GM12878 (cell line): ENCODE data around the gene UST. TPM values are rescaled to one million over a fixed set of nuclear protein-coding genes. Genes with fewer than 3 reads are reported as not detected.

ENCODE experiments used
- ATAC-seq: fragments of 200-7000 bp; cut with Tn5 transposase; 3 replicates; pipeline ENCODE4 v1.9.1; 2020; ENCODE audit warnings: mild to moderate bottlenecking, moderate library complexity
- BruUV-seq: library from RNA; stranded (reverse); fragments of 400-500 nt; replicated peaks from 2 replicates; lab custom pipeline; 2021; lab: Mats Ljungman, UMichigan
- CTCF ChIA-PET: fragments of 300-600 bp; sonication (Branson Sonifier 250); formaldehyde crosslinking; extraction: SDS; loops from one replicate; lab custom pipeline; 2021; ENCODE audit warnings: inconsistent platforms; lab: Yijun Ruan, JAX
- POLR2A ChIA-PET: fragments of 350-600 bp; formaldehyde crosslinking; extraction: SDS; loops from one replicate; lab custom pipeline; 2021; ENCODE audit warnings: inconsistent platforms; lab: Charles Lee
- RAD21 ChIA-PET: fragments of 300-600 bp; sonication (Branson Sonifier 250); formaldehyde crosslinking; loops from one replicate; lab custom pipeline; 2023; ENCODE audit warnings: antibody characterized with exemption; ENCODE audit not compliant: unreplicated experiment; lab: Charles Lee
- SMC1A ChIA-PET: fragments of 300-600 bp; sonication (Branson Sonifier 250); formaldehyde crosslinking; loops from one replicate; lab custom pipeline; 2023; ENCODE audit not compliant: unreplicated experiment, uncharacterized antibody; lab: Charles Lee
- DNase-seq: peaks from one replicate; pipeline ENCODE4 v3.0.0-alpha.2; 2011; ENCODE audit warnings: low read depth, low spot score
- FAIRE-seq: peaks from 3 replicates; lab custom pipeline; 2011; peaks lifted over from hg19 to GRCh38; lab: Jason Lieb, UNC
- H2AFZ ChIP-seq: 2 replicates; pipeline ENCODE4 v1.6.0; 2011; ENCODE audit warnings: low read depth, low read length, control low read depth; ENCODE audit not compliant: control insufficient read depth
- H3K27ac ChIP-seq: 2 replicates; pipeline ENCODE4 v1.5.1; 2011; ENCODE audit warnings: control low read depth; ENCODE audit not compliant: control insufficient read depth, insufficient read depth
- H3K27me3 ChIP-seq, 2 experiments: replicated peaks in 1 of 2; 2 replicates each; pipeline versions ENCODE4 v1.6.0 to v1.6.1; 2011; ENCODE audit warnings: low read length in 1 of 2; ENCODE audit not compliant: control insufficient read depth in 2 of 2, insufficient read depth in 2 of 2
- H3K36me3 ChIP-seq, 2 experiments: 2 replicates each; pipeline ENCODE4 v1.5.1; 2011; ENCODE audit warnings: low read length in 1 of 2; ENCODE audit not compliant: control insufficient read depth in 2 of 2, insufficient read depth in 2 of 2
- H3K4me1 ChIP-seq: 2 replicates; pipeline ENCODE4 v1.6.1; 2011; ENCODE audit warnings: mild to moderate bottlenecking, low read length, moderate library complexity, mixed read lengths; ENCODE audit not compliant: control insufficient read depth, insufficient read depth
- H3K4me2 ChIP-seq: 2 replicates; pipeline ENCODE4 v1.6.0; 2011; ENCODE audit warnings: control low read depth; ENCODE audit not compliant: control insufficient read depth, insufficient read depth
- H3K4me3 ChIP-seq: fragments of 200-600 bp; sonication (generic); 2 replicates; pipeline ENCODE4 v1.5.1; 2016
- H3K79me2 ChIP-seq: 2 replicates; pipeline ENCODE4 v1.6.0; 2011; ENCODE audit warnings: low read length; ENCODE audit not compliant: control insufficient read depth, insufficient read depth
- H3K9ac ChIP-seq: 2 replicates; pipeline ENCODE4 v1.8.0; 2011; ENCODE audit warnings: low read length, control low read depth, mixed read lengths; ENCODE audit not compliant: control insufficient read depth, insufficient read depth
- H3K9me3 ChIP-seq: replicated peaks from 3 replicates; pipeline ENCODE4 v1.5.1; 2011; ENCODE audit warnings: mild to moderate bottlenecking, low read length; ENCODE audit not compliant: control insufficient read depth, insufficient read depth
- H4K20me1 ChIP-seq: 2 replicates; pipeline ENCODE4 v1.6.0; 2011; ENCODE audit not compliant: control insufficient read depth, insufficient read depth
- BRCA1 ChIP-seq: IDR thresholded peaks from 2 replicates; pipeline ENCODE4 v1.6.1; 2011; ENCODE audit warnings: low read depth, low read length, improper control_type of control experiment
- CBX5 ChIP-seq: sonication (generic); IDR thresholded peaks from 2 replicates; pipeline ENCODE4 v1.6.1; 2016; ENCODE audit warnings: low read depth, moderate library complexity, mild to moderate bottlenecking, inconsistent platforms
- E2F4 ChIP-seq: IDR thresholded peaks from 2 replicates; pipeline ENCODE4 v1.6.1; 2012; ENCODE audit warnings: low read depth, low read length, improper control_type of control experiment
- KLF5 ChIP-seq: fragments of 450-650 bp; IDR thresholded peaks from 2 replicates; pipeline ENCODE4 v1.6.1; 2014; ENCODE audit warnings: mild to moderate bottlenecking; ENCODE audit not compliant: partially characterized antibody
- NBN ChIP-seq: fragments of 450-650 bp; IDR thresholded peaks from 2 replicates; pipeline ENCODE4 v1.6.1; 2016
- NR2C1 ChIP-seq: fragments of 450-650 bp; IDR thresholded peaks from 2 replicates; pipeline ENCODE4 v1.6.1; 2017; ENCODE audit warnings: antibody characterized with exemption, mild to moderate bottlenecking, moderate library complexity
- PML ChIP-seq: IDR thresholded peaks from 2 replicates; pipeline ENCODE4 v1.6.1; 2012; ENCODE audit warnings: low read length, inconsistent platforms
- POLR2AphosphoS2 ChIP-seq: IDR thresholded peaks from 2 replicates; pipeline ENCODE4 v1.6.1; 2011; ENCODE audit warnings: low read depth, mild to moderate bottlenecking, low read length, improper control_type of control experiment, moderate library complexity
- RELA ChIP-seq: fragments of 450-650 bp; IDR thresholded peaks from 2 replicates; pipeline ENCODE4 v1.8.0; 2014; ENCODE audit warnings: borderline replicate concordance; ENCODE audit not compliant: partially characterized antibody
- SREBF1 ChIP-seq: IDR thresholded peaks from 2 replicates; pipeline ENCODE4 v1.6.1; 2012; ENCODE audit warnings: mild to moderate bottlenecking, low read length
- STAT3 ChIP-seq: IDR thresholded peaks from 2 replicates; pipeline ENCODE4 v1.6.1; 2011; ENCODE audit warnings: low read depth, low read length, improper control_type of control experiment
- SUPT20H ChIP-seq: IDR thresholded peaks from 2 replicates; pipeline ENCODE4 v1.6.1; 2011; ENCODE audit warnings: low read depth, mild to moderate bottlenecking, low read length, moderate library complexity, borderline replicate concordance; ENCODE audit not compliant: control insufficient read depth
- USF2 ChIP-seq: IDR thresholded peaks from 2 replicates; pipeline ENCODE4 v1.6.1; 2011; ENCODE audit warnings: low read depth, low read length, improper control_type of control experiment, borderline replicate concordance
- ZSCAN29 ChIP-seq: fragments of 450-650 bp; IDR thresholded peaks from 2 replicates; pipeline ENCODE4 v1.6.1; 2017; ENCODE audit warnings: mild to moderate bottlenecking, moderate library complexity
- WGBS: methylation state at CpG from one replicate; pipeline ENCODE4 v1.1.6; 2016; ENCODE audit warnings: low lambda C conversion rate; ENCODE audit not compliant: insufficient replicate concordance, insufficient coverage; ENCODE audit errors: missing lambda C conversion rate; 5-methylcytosine and 5-hydroxymethylcytosine counted together
- in situ Hi-C: fragments of 300-500 bp; cut with MboI; formaldehyde crosslinking; loops from 9 replicates; pipeline ENCODE4 v1.14.3; 2018; ENCODE audit warnings: mixed read lengths
- intact Hi-C: fragments of 100-400 bp; cut with micrococcal nuclease; formaldehyde crosslinking; loops from one replicate; pipeline ENCODE4 v1.14.2; 2022; ENCODE audit not compliant: unreplicated experiment
- polyA plus RNA-seq, 11 experiments: library from polyadenylated mRNA; depleted of rRNA in 4 of 11; unstranded in 6 of 11; stranded (reverse) in 5 of 11; fragments of >200 nt; fragmentation: Nextera tagmentation in 4 of 11; fragmentation: Illumina TruSeq in 1 of 11; extraction: Ambion mirVana in 4 of 11; extraction: Trizol in 1 of 11; gene quantifications; 1 replicate in 1 of 11; 2 replicates in 10 of 11; pipeline versions ENCODE4 v1.2.1 to v1.2.3, GENCODE V29; 2011 to 2016; ENCODE audit warnings: inconsistent platforms in 2 of 11, missing spikeins in 2 of 11, low read depth in 1 of 11
- total RNA-seq, 4 experiments: library from RNA; depleted of rRNA in 3 of 4; stranded (reverse); fragments of >200 nt in 3 of 4; fragmentation: Illumina TruSeq in 1 of 4; extraction: Trizol in 1 of 4; gene quantifications; 2 replicates each; pipeline versions ENCODE4 v1.2.1 to v1.2.3, GENCODE V29; 2013 to 2021
- TF ChIP-seq, protein P1 (sequence below): fragments of 450-650 bp; conservative IDR thresholded peaks from 2 replicates; pipeline ENCODE4 v1.6.1; 2017; ENCODE audit warnings: mild to moderate bottlenecking, moderate library complexity

The UST gene
- total and polyA plus RNA-seq, 10 of the 15 experiments (the other 5 are each of a cell fraction or from before 2014, with no cell fraction given), result 0.74 to 43.3 (median 2.2) TPM

DNA sequence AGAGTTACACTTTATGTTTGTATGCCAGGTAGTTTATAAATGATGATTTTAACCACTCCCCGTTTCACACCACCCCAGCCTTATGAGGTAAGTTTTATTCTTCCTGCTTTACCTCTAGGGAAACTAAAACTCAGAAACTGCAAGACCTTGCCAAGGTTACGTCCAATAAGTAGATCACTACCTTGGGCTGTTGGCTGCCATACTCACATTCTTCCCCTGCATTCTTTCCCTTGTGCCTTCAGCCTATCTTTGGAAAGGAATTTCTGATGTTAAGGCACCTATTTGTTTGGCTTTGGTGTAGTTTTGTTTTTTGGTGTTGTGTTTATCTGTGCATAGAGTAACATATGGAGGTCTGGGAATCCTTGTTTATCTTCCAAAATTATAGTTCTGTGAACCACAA, 122.1 kb downstream of the UST start:
- ChIA-PET RAD21 (interaction anchor here (0.8 kb wide), 1 partner anchor 10 kb away, joined by 3 read pairs; no protein-coding TSS in a partner anchor), SMC1A (interaction anchor here (1.2 kb wide), 1 partner anchor 15 kb away, joined by 3 read pairs; no protein-coding TSS in a partner anchor), POLR2A (no interaction called here), CTCF (no interaction called here)
- Histone ChIP-seq H3K79me2 (no peaks in the 10 kb centered on the region), H3K36me3 (no peaks in the 10 kb centered on the region), H3K9me3 (no peaks in the 10 kb centered on the region; the same call in 2 of the 3 replicates), H3K9ac (no peak overlapping the region), H3K27ac (no peak overlapping the region), H3K4me1 (no peaks in the 10 kb centered on the region), H2AFZ (no peak overlapping the region), H4K20me1 (no peaks in the 10 kb centered on the region), H3K4me2 (no peak overlapping the region), H3K4me3 (no peak overlapping the region), H3K27me3 (no peaks in the 10 kb centered on the region)
- in situ Hi-C loops, result no loop called here
- DNase-seq (no peak), FAIRE-seq (no peak), ATAC-seq (no peak)
- intact Hi-C loops, result loop anchor here (5.0 kb wide), 1 partner anchor 87 kb away; no protein-coding TSS in a partner anchor
- no peak for TF ChIP-seq ZSCAN29
- no peak for TF ChIP-seq SUPT20H
- TF ChIP-seq SREBF1, result no peak
- TF ChIP-seq BRCA1, result no peak
- TF ChIP-seq NR2C1, result no peak
- no peak for TF ChIP-seq CBX5
- no peak for TF ChIP-seq NBN
- TF ChIP-seq USF2, result no peak
- TF ChIP-seq PML, result no peak
- no peak for TF ChIP-seq KLF5
- no peak for TF ChIP-seq RELA
- TF ChIP-seq STAT3, result no peak
- TF ChIP-seq E2F4, result no peak
- no peak for TF ChIP-seq POLR2AphosphoS2
- TF ChIP-seq, protein P1, sequence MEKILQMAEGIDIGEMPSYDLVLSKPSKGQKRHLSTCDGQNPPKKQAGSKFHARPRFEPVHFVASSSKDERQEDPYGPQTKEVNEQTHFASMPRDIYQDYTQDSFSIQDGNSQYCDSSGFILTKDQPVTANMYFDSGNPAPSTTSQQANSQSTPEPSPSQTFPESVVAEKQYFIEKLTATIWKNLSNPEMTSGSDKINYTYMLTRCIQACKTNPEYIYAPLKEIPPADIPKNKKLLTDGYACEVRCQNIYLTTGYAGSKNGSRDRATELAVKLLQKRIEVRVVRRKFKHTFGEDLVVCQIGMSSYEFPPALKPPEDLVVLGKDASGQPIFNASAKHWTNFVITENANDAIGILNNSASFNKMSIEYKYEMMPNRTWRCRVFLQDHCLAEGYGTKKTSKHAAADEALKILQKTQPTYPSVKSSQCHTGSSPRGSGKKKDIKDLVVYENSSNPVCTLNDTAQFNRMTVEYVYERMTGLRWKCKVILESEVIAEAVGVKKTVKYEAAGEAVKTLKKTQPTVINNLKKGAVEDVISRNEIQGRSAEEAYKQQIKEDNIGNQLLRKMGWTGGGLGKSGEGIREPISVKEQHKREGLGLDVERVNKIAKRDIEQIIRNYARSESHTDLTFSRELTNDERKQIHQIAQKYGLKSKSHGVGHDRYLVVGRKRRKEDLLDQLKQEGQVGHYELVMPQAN, result no peak
- 54% methylated on average over 2 of the region's 2 CpGs for WGBS
- no TSS peak for BruUV-seq
